RWPE1 (cell line): Measurements from ENCODE around the gene EIF2B5.

Experiments used
- CTCF ChIA-PET: fragments of 350-600 bp; sonication (Branson Sonifier 250); formaldehyde crosslinking; extraction: SDS; loops from one replicate; lab custom pipeline; 2021; lab: Yijun Ruan, JAX
- POLR2A ChIA-PET: fragments of 400-600 bp; formaldehyde crosslinking; extraction: SDS; loops from one replicate; lab custom pipeline; 2020; ENCODE audit warnings: antibody characterized with exemption; ENCODE audit not compliant: low non-redundant PET; lab: Yijun Ruan, JAX
- DNase-seq: peaks from one replicate; pipeline ENCODE4 v3.0.0; 2012; ENCODE audit warnings: low spot score
- H3K27ac ChIP-seq: fragments of 450-650 bp; 2 replicates; pipeline ENCODE4 v1.5.1; 2017
- TF ChIP-seq, protein P1 (sequence below): fragments of 450-650 bp; conservative IDR thresholded peaks from 2 replicates; pipeline ENCODE4 v1.5.1; 2017; ENCODE audit warnings: low read depth, mild to moderate bottlenecking

EIF2B5 gene

DNA sequence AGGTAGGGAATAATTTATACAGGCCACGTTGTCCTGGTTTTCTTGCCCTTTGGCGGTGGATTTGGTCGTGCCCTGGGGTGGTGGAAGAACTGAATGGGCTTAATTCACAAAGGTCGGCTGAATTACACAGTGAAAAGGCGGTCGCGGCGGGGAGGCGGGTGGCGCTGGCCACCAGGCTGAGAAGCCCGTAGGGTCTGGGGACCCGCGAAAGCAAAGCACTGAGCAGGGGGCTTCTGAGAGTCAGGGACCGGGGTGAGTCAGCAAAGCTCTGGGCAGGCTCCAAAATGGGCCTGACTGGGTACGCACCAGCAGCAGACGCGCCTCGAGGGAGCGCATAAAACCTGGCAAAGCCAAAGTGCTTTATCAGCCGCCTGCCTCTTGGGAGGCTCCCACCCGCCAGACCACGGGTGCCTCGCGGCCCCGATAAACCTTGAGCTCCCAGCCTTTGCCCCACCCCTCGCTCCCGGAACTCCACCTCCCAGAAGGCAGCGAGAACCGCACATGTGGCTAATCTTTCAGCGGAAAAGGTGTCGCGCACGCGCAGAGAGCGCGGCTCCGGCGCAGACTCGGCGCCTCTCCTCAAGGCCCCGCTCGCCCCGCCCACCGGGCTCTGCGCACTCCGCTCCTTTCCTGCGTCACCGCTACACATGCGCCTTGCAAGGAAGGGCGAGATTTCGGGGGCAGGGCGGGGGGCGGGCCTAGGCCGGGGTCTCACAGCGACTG lies 50.5 kb downstream of the EIF2B5 start:
- POLR2A ChIA-PET, result interaction anchor here (1.3 kb wide), 1 partner anchor 9 kb away, joined by 5 read pairs; no protein-coding TSS in a partner anchor
- TF ChIP-seq, protein P1, sequence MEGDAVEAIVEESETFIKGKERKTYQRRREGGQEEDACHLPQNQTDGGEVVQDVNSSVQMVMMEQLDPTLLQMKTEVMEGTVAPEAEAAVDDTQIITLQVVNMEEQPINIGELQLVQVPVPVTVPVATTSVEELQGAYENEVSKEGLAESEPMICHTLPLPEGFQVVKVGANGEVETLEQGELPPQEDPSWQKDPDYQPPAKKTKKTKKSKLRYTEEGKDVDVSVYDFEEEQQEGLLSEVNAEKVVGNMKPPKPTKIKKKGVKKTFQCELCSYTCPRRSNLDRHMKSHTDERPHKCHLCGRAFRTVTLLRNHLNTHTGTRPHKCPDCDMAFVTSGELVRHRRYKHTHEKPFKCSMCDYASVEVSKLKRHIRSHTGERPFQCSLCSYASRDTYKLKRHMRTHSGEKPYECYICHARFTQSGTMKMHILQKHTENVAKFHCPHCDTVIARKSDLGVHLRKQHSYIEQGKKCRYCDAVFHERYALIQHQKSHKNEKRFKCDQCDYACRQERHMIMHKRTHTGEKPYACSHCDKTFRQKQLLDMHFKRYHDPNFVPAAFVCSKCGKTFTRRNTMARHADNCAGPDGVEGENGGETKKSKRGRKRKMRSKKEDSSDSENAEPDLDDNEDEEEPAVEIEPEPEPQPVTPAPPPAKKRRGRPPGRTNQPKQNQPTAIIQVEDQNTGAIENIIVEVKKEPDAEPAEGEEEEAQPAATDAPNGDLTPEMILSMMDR, result no peak
- peak; percentile 97 for DNase-seq
- CTCF ChIA-PET, result interaction anchor here (0.9 to 1.2 kb wide), 2 partner anchors 42 to 49 kb away, joined by 5 read pairs; no protein-coding TSS in a partner anchor
- H3K27ac ChIP-seq, result peak overlapping the region; percentile 93

DNA sequence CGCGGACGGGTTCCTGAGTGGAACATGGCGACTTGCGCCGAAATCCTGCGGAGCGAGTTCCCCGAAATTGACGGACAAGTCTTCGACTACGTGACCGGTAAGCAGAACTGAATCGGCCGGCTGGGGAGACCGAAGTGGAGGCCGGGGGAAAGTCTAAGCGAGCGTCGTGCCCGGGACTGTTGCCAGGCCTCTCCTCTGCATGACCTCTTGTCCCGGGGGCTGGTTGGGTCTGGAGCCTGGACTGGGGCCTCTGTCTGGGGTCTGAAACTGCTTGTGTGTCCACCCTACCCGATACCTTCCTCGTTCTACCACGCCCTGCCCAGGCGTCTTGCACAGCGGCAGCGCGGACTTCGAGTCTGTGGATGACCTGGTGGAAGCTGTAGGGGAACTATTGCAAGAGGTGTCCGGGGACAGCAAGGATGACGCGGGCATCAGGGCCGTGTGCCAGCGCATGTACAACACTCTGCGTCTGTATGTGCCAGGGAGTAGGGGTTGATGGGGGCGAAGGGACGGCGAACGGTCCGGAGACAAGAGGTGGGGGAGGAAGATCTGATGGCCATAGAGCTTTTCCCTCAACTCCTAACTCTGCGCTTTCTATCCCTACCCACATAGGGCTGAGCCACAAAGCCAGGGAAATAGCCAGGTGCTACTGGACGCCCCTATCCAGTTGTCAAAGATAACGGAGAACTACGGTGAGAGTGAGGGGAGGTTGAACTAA lies 51.2 kb downstream of the EIF2B5 start, which contains the start of gene ABCF3:
Gene ABCF3, plus strand, starts transcription at position 16 of the 718 bp plus-strand sequence. Its CDS starts 9 bp downstream, at position 25.
- TF ChIP-seq, protein P1, result no peak
- DNase-seq, result no peak
- ChIA-PET POLR2A (interaction anchor here (0.7 to 1.3 kb wide), 2 partner anchors 10 to 187 kb away, joined by 5 to 8 read pairs; no protein-coding TSS in a partner anchor), CTCF (interaction anchor here (0.6 to 1.4 kb wide), 4 partner anchors 21 to 93 kb away, joined by 3 to 6 read pairs (median 4); no protein-coding TSS in a partner anchor)
- peak within 1 kb of the TSS; percentile 93 for H3K27ac ChIP-seq

- TF ChIP-seq, protein P1, result no peak
These were observed 51.7 kb downstream of the EIF2B5 start for GRCh38 chr3:184186902-184187207.

DNA sequence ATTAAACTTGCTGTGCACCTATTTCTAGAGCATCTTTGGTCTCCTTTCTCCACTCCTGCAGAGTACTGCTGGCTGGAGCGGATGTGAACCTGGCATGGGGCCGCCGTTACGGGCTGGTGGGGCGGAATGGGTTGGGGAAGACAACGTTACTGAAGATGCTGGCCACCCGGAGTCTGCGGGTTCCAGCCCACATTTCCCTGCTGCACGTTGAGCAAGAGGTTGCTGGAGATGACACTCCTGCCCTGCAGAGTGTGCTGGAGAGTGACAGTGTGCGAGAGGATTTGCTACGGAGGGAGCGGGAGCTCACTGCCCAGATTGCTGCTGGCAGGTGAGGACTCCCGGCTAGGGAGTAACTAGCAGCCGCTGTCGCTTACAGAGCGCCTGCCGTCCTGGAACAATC lies 52.9 kb downstream of the EIF2B5 start:
- H3K27ac ChIP-seq, result no peak overlapping the region
- DNase-seq, result no peak
- TF ChIP-seq, protein P1, result no peak
- CTCF ChIA-PET, result no interaction called here
- POLR2A ChIA-PET, result no interaction called here

More at GRCh38 chr3:184186902-184187207, 51.7 kb downstream of the EIF2B5 start:
- no peak for DNase-seq
- CTCF ChIA-PET, result interaction anchor here (0.6 to 1.4 kb wide), 3 partner anchors 21 to 94 kb away, joined by 3 to 6 read pairs (median 4); no protein-coding TSS in a partner anchor
- peak overlapping the region; percentile 93 for H3K27ac ChIP-seq
- POLR2A ChIA-PET, result interaction anchor here (0.7 to 1.3 kb wide), 2 partner anchors 10 to 188 kb away, joined by 5 to 8 read pairs; no protein-coding TSS in a partner anchor

DNA sequence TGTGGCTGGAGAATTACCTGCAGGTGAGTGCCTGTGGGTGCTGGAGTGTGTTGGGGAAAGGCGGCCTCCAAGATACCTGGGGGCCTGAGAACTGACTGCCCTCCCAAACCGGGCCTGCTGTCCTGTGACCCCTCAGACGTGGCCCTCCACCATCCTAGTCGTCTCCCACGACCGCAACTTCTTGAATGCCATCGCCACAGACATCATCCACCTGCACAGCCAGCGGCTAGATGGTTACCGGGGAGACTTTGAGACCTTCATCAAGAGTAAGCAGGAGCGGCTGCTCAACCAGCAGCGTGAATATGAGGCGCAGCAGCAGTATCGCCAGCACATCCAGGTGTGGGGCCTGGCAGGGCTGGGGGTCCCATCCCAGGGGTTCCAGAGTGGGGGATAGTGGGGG lies 54.3 kb downstream of the EIF2B5 start:
- TF ChIP-seq, protein P1, result no peak
- 0 out of 2 replicates have a peak overlapping the region, but pooled peaks have one; percentile 1 for H3K27ac ChIP-seq
- POLR2A ChIA-PET, result no interaction called here
- DNase-seq, result no peak
- CTCF ChIA-PET, result interaction anchor here (0.5 kb wide), 1 partner anchor 62 kb away, joined by 5 read pairs; no protein-coding TSS in a partner anchor

- TF ChIP-seq, protein P1, result no peak
- H3K27ac ChIP-seq, result no peak overlapping the region
- ChIA-PET POLR2A (no interaction called here), CTCF (interaction anchor here (0.8 kb wide), 1 partner anchor 361 kb away, joined by 3 read pairs; no protein-coding TSS in a partner anchor)
- no peak for DNase-seq
These were observed 57.7 kb downstream of the EIF2B5 start for GRCh38 chr3:184192889-184193288.
